ENCODE results near the gene CLDN12.

GRCh38 chr7:90455163-90456030 lies 52.1 kb downstream of the CLDN12 start:
- TF ChIP-seq CTCF (IDR thresholded peaks at IDR 0.05): peak; percentile 83
- TF ChIP-seq EZH2 (IDR thresholded peaks at IDR 0.05; ENCODE audit: borderline replicate concordance, insufficient read depth, low read depth, low read length, poor library complexity, severe bottlenecking): no peak
